GM18508 (cell line): Measurements from ENCODE around the gene KIAA0825.
"Not testable (repeated sequence)": the region's sequence is repeated elsewhere in the genome, so short reads cannot be mapped to it uniquely, and the experiment has no call there.

Experiments used
- ATAC-seq: cut with Tn5 transposase; IDR thresholded peaks from one replicate; pipeline ENCODE4 v1.9.1; 2021; ENCODE audit warnings: moderate number of reproducible peaks; ENCODE audit not compliant: insufficient read depth, unreplicated experiment

KIAA0825 gene

GRCh38 chr5:94389515-94389899, 228.9 kb downstream of the KIAA0825 start:
- ATAC-seq, result no peak

- no peak for ATAC-seq
These were observed 229.5 kb downstream of the KIAA0825 start for GRCh38 chr5:94388773-94389514.

DNA sequence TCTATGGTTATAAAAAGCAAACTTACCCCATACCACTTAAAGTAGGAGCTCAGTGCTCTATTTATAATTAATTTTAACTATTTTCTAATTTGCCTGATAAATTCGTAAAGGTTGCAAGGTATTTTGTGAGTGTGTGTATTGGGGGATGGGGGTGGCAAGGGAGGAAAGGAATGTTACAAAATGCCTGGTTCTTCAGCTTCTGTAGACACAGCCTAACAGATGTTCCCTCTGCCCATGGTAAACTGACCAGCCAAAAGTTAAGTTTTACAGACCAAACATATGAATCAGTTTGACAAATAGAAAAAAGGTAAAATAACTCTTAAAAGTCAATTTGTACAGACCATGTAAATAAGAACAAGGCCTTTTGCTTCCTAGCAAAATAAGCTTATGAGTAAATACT, 232.6 kb downstream of the KIAA0825 start:
- no peak for ATAC-seq

DNA sequence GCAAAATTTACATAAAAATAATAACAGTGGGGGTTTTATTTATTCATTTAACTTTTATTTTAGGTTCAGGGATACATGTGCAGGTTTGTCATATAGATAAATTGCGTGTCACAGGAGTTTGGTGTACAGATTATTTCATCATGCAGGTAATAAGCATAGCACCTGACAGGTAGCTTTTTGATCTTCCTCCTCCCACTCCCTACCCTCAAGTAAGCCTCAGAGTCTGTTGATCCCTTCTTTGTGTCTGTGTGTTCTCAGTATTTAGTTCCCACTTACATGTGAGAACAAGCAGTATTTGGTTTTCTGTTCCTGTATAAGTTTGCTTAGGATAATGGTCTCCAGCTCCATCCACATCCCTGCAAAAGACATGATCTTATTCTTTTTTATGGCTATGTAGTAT, 240.3 kb downstream of the KIAA0825 start:
- ATAC-seq, result no peak

GRCh38 chr5:94376672-94377345, 241.6 kb downstream of the KIAA0825 start:
- ATAC-seq, result no peak

DNA sequence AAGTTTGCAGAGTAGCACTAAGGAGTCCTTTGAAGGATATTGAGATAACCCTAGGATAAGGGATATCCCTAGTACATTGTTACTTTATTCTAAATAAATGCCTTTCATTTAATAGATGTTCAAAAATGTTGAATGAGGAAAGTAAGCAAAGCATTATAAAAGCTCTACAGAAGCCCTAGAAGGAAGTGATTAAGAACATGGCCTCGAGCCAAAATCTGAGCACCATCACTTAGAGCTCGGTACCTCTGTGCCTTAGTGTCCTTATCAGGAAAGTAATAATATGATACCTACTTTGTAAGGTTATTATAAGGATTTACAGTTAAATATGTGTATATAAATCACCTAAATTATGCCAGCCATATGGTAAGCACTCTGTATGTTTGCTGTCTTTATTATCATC, 242.6 kb downstream of the KIAA0825 start:
- ATAC-seq, result no peak

DNA sequence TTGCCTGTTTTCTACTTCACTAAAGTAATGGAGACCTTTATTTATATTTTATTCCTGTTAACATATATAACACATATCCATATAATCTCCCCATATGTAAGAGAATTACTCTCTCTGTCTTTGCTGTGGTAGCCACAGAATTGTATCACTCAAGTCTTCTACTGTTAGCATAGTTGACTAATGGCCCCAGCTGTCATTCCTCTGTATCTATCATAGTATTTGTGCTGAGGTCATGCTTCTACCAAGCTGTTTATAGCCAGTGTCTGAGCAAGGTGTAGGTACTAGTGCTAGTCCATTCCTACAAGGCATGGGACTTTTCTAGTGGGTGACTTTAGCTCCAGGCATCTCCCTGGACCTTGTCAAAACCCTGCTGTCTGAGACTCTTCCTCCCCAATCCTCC, 244.1 kb downstream of the KIAA0825 start:
- ATAC-seq, result no peak

GRCh38 chr5:94367900-94368299, 250.5 kb downstream of the KIAA0825 start:
- no peak for ATAC-seq

DNA sequence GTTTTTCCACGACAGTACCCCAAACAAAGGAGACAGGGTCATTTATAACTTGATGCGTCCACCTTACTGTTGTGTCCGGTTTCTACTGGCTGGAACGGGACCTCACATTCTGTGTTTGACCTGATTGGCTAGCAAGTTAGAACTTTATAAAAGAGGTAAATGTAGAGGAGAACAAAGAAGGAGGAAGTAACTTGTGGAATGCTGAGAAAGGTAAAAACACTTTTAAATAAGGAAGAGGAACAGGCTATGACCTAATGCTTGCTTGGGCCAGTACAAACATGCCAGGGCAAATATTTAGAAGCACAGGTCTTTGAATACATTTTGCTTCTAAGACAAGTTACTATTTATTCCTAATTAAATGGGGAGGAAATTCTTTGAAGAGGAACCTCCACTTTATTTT, 251.6 kb downstream of the KIAA0825 start:
- ATAC-seq, result no peak

DNA sequence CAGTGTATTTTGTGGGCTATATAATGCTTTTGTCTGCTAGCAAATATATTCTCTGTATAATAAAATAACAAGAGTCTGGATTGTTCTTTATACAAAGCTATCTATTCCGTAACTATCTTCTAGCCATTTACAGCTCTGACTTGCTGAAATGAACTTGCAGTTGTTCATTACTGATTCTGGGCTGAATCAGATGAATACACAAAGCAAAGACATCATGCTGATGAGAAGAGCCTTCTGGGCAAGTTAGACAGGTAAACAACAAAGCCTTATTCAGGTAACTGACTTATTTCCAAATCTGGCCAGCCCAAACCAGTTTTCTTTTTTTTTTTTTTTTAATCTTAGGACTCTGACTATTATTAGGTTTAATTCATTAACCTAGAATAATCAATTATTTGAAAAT, 255.5 kb downstream of the KIAA0825 start:
- ATAC-seq, result no peak

DNA sequence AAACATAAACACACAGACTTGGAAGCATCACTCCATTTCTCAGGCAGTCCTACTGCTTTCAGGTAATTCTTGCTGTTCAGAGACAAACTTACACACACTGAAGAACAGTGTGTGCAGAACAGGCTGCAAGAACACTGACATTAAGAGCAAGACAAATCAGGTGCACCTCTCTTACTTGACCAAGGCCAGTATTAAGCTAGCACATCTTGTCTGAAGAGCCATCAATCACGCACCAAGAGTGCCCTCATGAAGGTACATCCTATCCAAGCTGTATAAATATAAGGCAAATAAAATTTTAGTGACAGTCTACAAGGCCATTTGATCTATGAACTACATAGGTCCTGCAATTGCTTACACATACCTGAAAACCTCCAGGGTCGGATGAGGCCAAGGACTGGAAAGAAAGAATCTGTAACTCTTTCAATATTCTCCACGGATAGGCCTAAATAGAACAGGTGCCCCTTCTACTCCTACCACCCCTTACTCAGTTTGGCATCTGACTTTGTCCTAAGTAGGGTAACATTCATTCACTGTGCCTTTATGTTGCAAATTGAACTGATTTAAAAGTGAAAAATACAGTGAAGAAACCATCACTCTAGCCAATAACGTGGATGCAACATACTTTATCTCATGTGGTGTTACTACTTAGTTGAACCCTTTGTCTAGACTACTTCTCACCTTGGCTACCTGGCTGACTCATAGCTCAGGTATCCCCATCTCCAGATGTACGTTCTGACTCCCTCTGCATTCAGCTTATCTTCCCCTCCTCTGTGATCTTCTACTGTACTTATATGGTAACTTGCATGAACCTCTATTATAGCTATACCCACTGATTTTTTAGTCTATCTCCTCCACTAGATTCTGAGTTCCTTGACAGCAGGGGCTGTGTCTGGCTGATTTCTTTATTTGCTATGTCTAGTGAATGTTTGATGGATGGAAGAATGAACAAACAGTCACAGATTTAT, 256.3 kb downstream of the KIAA0825 start:
- no peak for ATAC-seq

DNA sequence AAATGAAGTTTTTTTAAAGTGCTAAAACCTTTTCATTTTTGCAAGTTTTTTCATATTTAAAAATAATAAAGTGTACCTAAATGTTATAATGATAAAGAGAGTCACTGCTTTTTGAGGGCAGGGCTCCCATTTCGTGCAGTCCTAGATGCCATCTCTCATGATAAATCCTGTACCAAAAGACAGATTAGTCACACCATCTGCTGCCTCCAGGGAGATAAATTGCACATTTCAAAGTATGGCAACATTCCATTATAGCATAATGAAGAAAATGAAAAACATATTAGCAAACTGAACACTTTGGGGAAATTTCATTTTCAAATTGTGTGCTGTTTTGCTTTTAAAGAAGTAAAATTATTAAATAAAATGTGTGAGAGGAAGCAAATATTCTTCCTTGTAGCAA, 257.2 kb downstream of the KIAA0825 start:
- no peak for ATAC-seq

DNA sequence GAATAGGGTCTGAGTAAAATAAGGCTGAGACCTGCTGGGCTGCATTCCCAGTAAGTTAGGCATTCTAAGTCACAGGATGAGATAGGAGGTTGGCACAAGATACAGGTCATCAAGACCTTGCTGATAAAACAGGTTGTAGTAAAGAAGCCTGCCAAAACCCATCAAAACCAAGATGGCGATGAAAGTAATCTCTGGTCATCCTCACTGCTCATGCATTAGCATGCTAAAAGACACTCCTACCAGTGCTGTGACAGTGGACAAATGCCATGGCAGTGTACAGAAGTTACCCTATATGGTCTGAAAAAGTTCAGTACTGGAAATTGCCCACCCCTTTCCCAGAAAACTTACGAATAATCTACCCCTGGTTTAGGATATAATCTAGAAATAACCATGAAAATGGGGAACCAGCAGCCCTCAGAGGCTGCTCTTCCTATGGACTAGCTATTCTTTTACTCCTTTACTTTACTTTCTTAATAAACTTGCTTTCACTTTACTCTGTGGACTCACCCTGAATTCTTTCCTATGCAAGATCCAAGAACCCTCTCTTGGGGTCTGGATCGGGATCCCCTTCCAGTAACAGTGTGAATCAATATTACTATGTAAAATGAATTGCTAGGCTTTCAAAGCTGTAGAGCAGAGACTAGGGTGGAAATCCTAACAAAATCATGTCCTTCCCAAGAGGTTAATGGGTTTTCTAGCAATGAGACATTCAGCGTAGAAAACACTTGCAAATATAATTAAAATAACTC, 257.8 kb downstream of the KIAA0825 start:
- no peak for ATAC-seq

DNA sequence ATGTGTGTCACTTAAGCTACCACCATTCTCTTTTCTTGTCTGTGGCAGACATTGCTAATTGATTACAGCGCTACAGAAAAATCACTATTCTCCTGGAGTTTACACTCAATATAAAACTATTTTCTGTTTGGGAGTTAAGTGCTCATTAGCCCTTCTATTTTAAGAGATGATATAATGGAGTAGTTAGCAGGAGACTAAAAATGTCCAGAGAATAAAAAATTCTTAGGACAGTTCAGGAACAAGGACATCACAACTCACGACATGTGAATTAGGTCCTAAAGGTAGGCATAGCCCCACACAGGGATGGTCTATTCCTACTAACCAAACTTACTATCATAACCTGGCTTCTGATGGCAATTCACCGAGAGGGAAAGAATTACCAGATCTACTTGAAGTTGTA, 258.5 kb downstream of the KIAA0825 start:
- ATAC-seq, result no peak

DNA sequence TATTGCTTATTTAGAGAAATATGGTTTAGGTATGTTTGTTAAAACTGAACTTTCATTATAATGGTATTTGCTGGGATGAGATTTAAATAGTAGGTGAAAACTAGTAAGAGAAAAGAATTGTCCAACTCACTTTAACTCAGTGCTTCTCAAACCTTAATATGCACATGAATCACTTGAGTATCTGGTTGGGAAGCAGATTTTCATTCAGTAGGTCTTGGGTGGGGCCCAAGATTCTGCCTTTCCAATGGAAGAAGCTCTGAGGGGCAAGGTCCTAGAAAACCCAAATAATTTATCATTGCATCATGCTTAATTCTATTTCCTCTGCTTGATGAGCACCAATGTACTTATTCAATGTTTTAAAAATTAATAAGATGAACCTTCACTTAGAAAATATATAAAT, 262.6 kb downstream of the KIAA0825 start:
- ATAC-seq, result no peak

GRCh38 chr5:94354837-94355485, 263.4 kb downstream of the KIAA0825 start:
- ATAC-seq, result not testable (repeated sequence)

DNA sequence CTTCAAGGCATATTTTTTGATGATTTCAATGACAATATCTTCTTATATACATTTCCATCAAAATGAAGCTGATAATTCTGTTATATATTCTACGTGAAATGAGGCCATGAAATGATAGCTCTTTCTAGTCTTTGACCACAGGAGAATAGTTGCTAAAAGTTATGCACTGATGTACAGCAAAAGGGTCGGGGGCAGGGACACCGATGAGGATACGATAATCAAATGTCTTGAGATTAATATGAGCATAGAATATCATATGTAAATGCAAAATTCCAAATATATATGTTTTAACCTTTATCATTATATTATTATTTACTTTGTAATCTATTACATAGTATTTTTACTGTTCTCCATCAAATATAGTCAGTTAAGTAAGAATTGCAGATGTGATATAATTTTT, 264.8 kb downstream of the KIAA0825 start:
- ATAC-seq, result no peak

DNA sequence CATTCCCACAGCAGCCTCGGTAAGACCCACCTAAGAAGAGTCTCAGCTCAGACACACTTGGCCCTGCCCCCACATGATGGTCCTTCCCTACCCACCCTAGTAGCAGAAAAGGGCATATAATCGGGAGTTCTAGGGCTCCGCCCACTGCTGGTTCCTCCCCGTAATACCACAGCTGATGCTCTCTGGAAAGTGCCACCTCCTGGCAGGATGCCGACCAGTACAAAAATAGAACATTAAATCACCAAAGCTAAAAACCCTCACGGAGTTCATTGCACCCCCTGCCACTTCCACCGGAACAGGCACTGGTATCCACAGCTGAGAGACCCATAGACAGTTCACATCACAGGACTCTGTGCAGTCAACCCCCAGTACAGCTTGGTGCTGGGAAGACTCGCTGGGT, 271.3 kb downstream of the KIAA0825 start:
- ATAC-seq, result no peak

GRCh38 chr5:94345257-94345656, 273.1 kb downstream of the KIAA0825 start:
- no peak for ATAC-seq

GRCh38 chr5:94337617-94338016, 280.8 kb downstream of the KIAA0825 start:
- no peak for ATAC-seq
